ENCODE data around the gene TAF4B. TPM values are rescaled to one million over a fixed set of nuclear protein-coding genes. Genes with fewer than 3 reads are reported as not detected.
A peak's percentile ranks its signal among the peaks of the same experiment; 100 is the strongest.

Gene TAF4B, protein sequence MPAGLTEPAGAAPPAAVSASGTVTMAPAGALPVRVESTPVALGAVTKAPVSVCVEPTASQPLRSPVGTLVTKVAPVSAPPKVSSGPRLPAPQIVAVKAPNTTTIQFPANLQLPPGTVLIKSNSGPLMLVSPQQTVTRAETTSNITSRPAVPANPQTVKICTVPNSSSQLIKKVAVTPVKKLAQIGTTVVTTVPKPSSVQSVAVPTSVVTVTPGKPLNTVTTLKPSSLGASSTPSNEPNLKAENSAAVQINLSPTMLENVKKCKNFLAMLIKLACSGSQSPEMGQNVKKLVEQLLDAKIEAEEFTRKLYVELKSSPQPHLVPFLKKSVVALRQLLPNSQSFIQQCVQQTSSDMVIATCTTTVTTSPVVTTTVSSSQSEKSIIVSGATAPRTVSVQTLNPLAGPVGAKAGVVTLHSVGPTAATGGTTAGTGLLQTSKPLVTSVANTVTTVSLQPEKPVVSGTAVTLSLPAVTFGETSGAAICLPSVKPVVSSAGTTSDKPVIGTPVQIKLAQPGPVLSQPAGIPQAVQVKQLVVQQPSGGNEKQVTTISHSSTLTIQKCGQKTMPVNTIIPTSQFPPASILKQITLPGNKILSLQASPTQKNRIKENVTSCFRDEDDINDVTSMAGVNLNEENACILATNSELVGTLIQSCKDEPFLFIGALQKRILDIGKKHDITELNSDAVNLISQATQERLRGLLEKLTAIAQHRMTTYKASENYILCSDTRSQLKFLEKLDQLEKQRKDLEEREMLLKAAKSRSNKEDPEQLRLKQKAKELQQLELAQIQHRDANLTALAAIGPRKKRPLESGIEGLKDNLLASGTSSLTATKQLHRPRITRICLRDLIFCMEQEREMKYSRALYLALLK
- 10 to 100 TPM; 12.0 to 15.7 (median 12.6) TPM for total RNA-seq
- polyA plus RNA-seq = 10 to 100 TPM in 1 of 2 donors, 1 to 10 TPM in 1; 7.3 to 14.5 TPM
- 52.1 reads per million, percentile 72 among the genes with 10 or more reads in this experiment for total RNA-seq

DNA sequence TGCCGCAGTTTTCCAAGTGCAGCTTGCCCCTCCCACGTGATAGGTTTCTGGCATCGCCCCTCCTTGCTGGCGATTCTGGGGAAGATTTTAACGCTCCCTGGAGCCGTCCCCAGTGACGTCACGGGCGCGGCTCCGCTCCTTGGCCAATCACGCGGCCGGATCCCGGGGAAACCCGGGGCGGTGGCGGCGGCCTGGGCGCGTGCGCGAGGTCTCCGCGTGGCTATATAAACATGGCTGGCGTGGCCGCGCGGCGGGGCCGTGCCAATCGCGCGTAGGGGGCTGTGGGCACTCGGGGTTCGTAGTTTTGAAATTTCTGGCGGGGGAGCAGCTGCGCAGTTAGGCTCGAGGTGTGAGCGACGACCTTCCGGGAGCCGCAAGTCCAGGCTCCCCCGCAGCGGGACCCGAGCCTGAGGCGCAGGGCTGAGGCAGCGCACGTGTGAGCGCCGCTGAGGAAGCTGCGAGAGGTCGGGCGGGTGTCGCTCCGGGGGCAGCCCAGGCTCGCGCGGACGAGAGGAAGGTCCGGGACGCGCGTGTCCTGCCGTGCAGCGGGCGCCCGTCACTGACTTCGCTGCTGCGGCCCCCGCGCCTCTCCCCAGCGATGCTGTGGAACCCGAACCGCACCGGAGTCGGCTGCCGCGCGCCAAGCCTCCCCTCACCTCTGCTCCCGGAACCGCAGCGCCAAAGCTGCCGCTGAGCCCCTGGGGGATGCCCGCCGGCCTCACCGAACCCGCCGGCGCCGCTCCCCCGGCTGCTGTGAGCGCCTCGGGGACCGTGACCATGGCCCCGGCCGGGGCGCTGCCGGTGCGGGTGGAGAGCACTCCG is at the start of gene TAF4B:
Gene TAF4B (plus strand): TSS at position 217 of the 822 bp plus-strand sequence. CDS start 489 bp downstream, at position 706.
- H3K4me3 ChIP-seq (ENCODE audit: low read length) = peak within 1 kb of the TSS; percentile 58
- intact Hi-C loops (cut with micrococcal nuclease) = loop anchor here (1.0 to 10.0 kb wide), 5 partner anchors 11 to 318 kb away; partner anchors contain the start of genes SS18 (in 2 of the 2) and KCTD1 (in 1 of the 2)
- Mint-ChIP-seq H3K27me3 (peaks cover 0 to 5% (median 0%) of the 10 kb centered on the region in 5 donors), H3K4me3 (peak within 1 kb of the TSS; percentile 90 to 97 (median 96)), H3K36me3 (peaks cover 0 to 3% (median 0%) of the 10 kb centered on the region in 5 donors), H3K27ac (peak within 1 kb of the TSS; percentile 87 to 99 (median 98)), H3K9me3 (no peaks in the 10 kb centered on the region), H3K4me1 (peaks cover 18 to 48% (median 36%) of the 10 kb centered on the region in 7 donors)
- H3K27me3 ChIP-seq (ENCODE audit: control insufficient read depth in 2 of 2, insufficient read depth in 2 of 2, low read length in 2 of 2) = no peaks in the 10 kb centered on the region
- DNase-seq (peak; percentile 87 to 98 (median 92)), ATAC-seq (peak; percentile 95)
- H3K9me3 ChIP-seq (ENCODE audit: control insufficient read depth in 2 of 3, low read length in 3 of 3) = no peaks in the 10 kb centered on the region
- ChIA-PET CTCF (interaction anchor here (0.5 to 2.2 kb wide), 3 partner anchors 10 to 279 kb away, joined by 3 to 7 read pairs (median 3); no protein-coding TSS in a partner anchor), POLR2A (interaction anchor here (0.6 to 2.8 kb wide), 4 partner anchors 11 to 135 kb away, joined by 3 to 25 read pairs (median 8); partner anchors contain the start of gene SS18)
- peaks cover 5 to 20% of the 10 kb centered on the region in 2 donors for H3K4me1 ChIP-seq (ENCODE audit: control insufficient read depth in 2 of 2, insufficient read depth in 2 of 2, low read length in 2 of 2)
- peak within 1 kb of the TSS; percentile 86 for H3K27ac ChIP-seq (ENCODE audit: low read depth, low read length)
- H3K36me3 ChIP-seq (ENCODE audit: control insufficient read depth in 2 of 3, insufficient read depth in 3 of 3, low read length in 3 of 3) = peaks cover 0 to 9% (median 0%) of the 10 kb centered on the region in 3 experiments

DNA sequence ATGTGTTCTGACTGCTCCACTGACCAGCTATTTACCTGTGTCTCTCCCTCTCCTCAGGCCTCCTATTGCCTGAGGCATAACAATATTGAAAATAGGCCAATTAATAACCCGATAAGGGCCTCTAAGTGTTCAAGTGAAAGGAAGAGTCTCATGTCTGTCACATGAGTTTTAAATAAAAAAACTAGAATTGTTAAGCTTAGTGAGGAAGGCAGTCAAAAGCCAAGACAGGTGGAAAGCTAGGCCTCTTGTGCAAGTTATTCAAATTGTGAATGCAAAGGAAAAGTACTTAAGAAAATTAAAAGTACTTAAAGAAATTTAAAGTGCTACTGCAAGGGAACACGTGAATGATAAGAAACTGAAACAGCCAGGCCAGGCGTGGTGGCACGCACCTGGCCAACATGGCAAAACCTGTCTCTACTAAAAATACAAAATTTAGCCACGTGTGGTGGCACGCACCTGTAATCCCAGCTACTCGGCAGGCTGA is 44.9 kb upstream of the TAF4B start:
- Mint-ChIP-seq H3K4me1 (peaks cover 0 to 5% (median 0%) of the 10 kb centered on the region in 7 donors), H3K4me3 (no peak overlapping the region), H3K27me3 (no peaks in the 10 kb centered on the region), H3K36me3 (no peaks in the 10 kb centered on the region), H3K27ac (no peak overlapping the region), H3K9me3 (no peaks in the 10 kb centered on the region)
- ATAC-seq (no peak), DNase-seq (no peak)
- Histone ChIP-seq H3K4me1 (ENCODE audit: control insufficient read depth in 2 of 2, insufficient read depth in 2 of 2, low read length in 2 of 2) (no peaks in the 10 kb centered on the region), H3K9me3 (ENCODE audit: control insufficient read depth in 2 of 3, low read length in 3 of 3) (no peaks in the 10 kb centered on the region), H3K27me3 (ENCODE audit: control insufficient read depth in 2 of 2, insufficient read depth in 2 of 2, low read length in 2 of 2) (no peaks in the 10 kb centered on the region), H3K4me3 (ENCODE audit: low read length) (no peak overlapping the region), H3K27ac (ENCODE audit: low read depth, low read length) (no peak overlapping the region), H3K36me3 (ENCODE audit: control insufficient read depth in 2 of 3, insufficient read depth in 3 of 3, low read length in 3 of 3) (no peaks in the 10 kb centered on the region)
- intact Hi-C loops (cut with micrococcal nuclease) = no loop called here
- ChIA-PET POLR2A (interaction anchor here (1.0 kb wide), 1 partner anchor 36 kb away, joined by 4 read pairs; no protein-coding TSS in a partner anchor), CTCF (no interaction called here)

DNA sequence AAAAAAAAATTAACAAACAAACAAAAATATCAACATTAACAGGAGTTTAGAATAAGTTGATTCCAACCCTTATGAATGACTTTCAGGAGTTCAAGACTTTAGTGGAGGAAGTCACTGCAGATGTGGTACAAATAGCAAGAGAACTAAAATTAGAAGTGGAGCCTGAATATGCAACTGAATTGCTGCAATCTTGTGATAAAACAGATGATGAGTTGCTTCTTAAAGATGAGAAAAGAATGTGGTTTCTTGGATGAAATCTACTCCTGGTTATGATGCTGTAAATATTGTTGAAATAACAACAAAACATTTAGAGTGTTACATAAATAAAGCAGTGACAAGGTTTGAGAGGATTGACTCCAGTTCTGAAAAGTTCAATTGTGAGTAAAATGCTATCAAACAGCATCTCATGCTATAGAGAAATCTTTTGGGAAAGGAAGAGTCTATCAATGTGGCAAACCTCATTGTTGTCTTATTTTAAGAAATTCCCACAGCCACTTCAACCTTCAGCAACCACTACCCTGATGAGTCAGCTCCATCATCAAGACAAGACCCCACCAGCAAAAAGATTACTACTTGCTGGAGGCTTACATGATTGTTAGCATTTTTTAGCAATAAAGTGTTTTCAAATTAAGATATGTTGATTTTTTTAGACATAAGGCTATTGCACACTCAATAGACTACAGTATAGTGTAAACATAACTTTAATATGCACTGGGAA is 42.7 kb upstream of the TAF4B start:
- Histone ChIP-seq H3K4me1 (ENCODE audit: control insufficient read depth in 2 of 2, insufficient read depth in 2 of 2, low read length in 2 of 2) (no peaks in the 10 kb centered on the region), H3K27ac (ENCODE audit: low read depth, low read length) (no peak overlapping the region), H3K4me3 (ENCODE audit: low read length) (no peak overlapping the region), H3K27me3 (ENCODE audit: control insufficient read depth in 2 of 2, insufficient read depth in 2 of 2, low read length in 2 of 2) (no peaks in the 10 kb centered on the region), H3K36me3 (ENCODE audit: control insufficient read depth in 2 of 3, insufficient read depth in 3 of 3, low read length in 3 of 3) (no peaks in the 10 kb centered on the region), H3K9me3 (ENCODE audit: control insufficient read depth in 2 of 3, low read length in 3 of 3) (no peaks in the 10 kb centered on the region)
- Mint-ChIP-seq H3K36me3 (no peaks in the 10 kb centered on the region), H3K27ac (no peak overlapping the region), H3K9me3 (peaks cover 0 to 9% (median 0%) of the 10 kb centered on the region in 11 donors), H3K27me3 (no peaks in the 10 kb centered on the region), H3K4me3 (no peak overlapping the region), H3K4me1 (peaks cover 0 to 5% (median 2%) of the 10 kb centered on the region in 7 donors)
- ChIA-PET CTCF (no interaction called here), POLR2A (no interaction called here)
- intact Hi-C loops (cut with micrococcal nuclease) = no loop called here
- no peak for ATAC-seq
- no peak for DNase-seq

DNA sequence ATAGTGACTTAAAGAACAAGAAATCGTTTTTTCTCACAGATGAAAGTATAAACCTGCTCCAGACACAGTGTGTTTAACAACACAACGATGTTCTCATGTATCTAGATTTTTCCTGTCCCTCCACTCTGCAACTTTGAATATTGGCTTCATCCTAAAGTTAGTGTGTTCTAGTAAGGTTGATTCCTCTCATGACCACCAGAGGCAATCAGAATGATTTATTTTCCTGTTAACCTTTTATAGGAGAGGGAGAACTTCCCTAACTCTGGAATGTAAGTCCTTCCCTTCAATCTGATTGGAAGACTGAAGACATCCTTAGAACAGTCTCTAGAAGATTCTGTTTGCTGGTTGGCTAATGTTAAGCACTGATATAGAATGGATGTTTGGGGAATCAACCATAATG is 41.0 kb upstream of the TAF4B start:
- CTCF ChIA-PET = no interaction called here
- H3K27ac Mint-ChIP-seq = no peak overlapping the region

DNA sequence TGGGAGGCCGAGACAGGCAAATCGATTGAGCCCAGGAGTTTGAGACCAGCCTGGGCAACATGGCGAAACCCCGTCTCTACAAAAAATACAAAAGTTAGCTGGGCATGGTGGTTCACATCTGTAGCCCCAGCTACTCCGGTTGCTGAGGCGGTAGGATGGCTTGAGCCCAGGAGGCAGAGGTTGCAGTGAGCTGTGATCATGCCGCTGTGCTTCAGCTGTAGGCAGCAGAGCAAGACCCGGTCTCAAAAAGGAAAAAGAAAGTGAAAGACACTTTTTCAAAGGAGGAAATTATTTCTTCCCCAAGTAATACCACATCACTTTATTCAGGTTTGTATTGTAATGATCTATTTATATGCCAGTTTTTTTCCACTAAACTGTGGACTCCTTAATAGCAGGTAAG is 35.7 kb upstream of the TAF4B start:
- DNase-seq (peak in 8 of 9 donors; percentile 22 to 61 (median 48)), ATAC-seq (peak; percentile 85)
- Mint-ChIP-seq H3K27ac (peak overlapping the region; percentile 87 to 93 (median 92)), H3K9me3 (peaks cover 0 to 9% (median 0%) of the 10 kb centered on the region in 11 donors), H3K36me3 (no peaks in the 10 kb centered on the region), H3K4me3 (peak overlapping the region; percentile 74 to 88 (median 83)), H3K27me3 (no peaks in the 10 kb centered on the region), H3K4me1 (peaks cover 5 to 34% (median 28%) of the 10 kb centered on the region in 7 donors)
- H3K9me3 ChIP-seq (ENCODE audit: control insufficient read depth in 2 of 3, low read length in 3 of 3) = no peaks in the 10 kb centered on the region
- H3K27me3 ChIP-seq (ENCODE audit: control insufficient read depth in 2 of 2, insufficient read depth in 2 of 2, low read length in 2 of 2) = no peaks in the 10 kb centered on the region
- ChIA-PET CTCF (interaction anchor here (0.9 kb wide), 1 partner anchor 16 kb away, joined by 3 read pairs; no protein-coding TSS in a partner anchor), POLR2A (interaction anchor here (1.9 to 2.3 kb wide), 2 partner anchors 17 to 25 kb away, joined by 5 to 16 read pairs; no protein-coding TSS in a partner anchor)
- peak overlapping the region; percentile 26 for H3K4me3 ChIP-seq (ENCODE audit: low read length)
- intact Hi-C loops (cut with micrococcal nuclease) = loop anchor here (1.0 to 2.0 kb wide), 4 partner anchors 24 to 100 kb away; partner anchors contain the start of genes SS18 (in 2 of the 2) and TAF4B (in 2 of the 2)
- H3K36me3 ChIP-seq (ENCODE audit: control insufficient read depth in 2 of 3, insufficient read depth in 3 of 3, low read length in 3 of 3) = no peaks in the 10 kb centered on the region
- peak overlapping the region; percentile 63 for H3K27ac ChIP-seq (ENCODE audit: low read depth, low read length)
- no peaks in the 10 kb centered on the region for H3K4me1 ChIP-seq (ENCODE audit: control insufficient read depth in 2 of 2, insufficient read depth in 2 of 2, low read length in 2 of 2)

More for the DNA sequence above, 41.0 kb upstream of the TAF4B start:
- DNase-seq = no peak
- no peaks in the 10 kb centered on the region for H3K36me3 ChIP-seq (ENCODE audit: control insufficient read depth in 2 of 3, insufficient read depth in 3 of 3, low read length in 3 of 3)
- intact Hi-C loops (cut with micrococcal nuclease) = no loop called here
- Mint-ChIP-seq H3K36me3 (no peaks in the 10 kb centered on the region), H3K4me1 (peaks cover 5 to 18% (median 13%) of the 10 kb centered on the region in 7 donors), H3K27me3 (no peaks in the 10 kb centered on the region), H3K9me3 (peaks cover 0 to 9% (median 0%) of the 10 kb centered on the region in 11 donors), H3K4me3 (no peak overlapping the region)
- H3K4me3 ChIP-seq (ENCODE audit: low read length) = no peak overlapping the region
- no peak for ATAC-seq
- H3K27ac ChIP-seq (ENCODE audit: low read depth, low read length) = no peak overlapping the region
- no peaks in the 10 kb centered on the region for H3K27me3 ChIP-seq (ENCODE audit: control insufficient read depth in 2 of 2, insufficient read depth in 2 of 2, low read length in 2 of 2)
- no peaks in the 10 kb centered on the region for H3K9me3 ChIP-seq (ENCODE audit: control insufficient read depth in 2 of 3, low read length in 3 of 3)
- POLR2A ChIA-PET = interaction anchor here (0.6 kb wide), 1 partner anchor 73 kb away, joined by 6 read pairs; no protein-coding TSS in a partner anchor
- no peaks in the 10 kb centered on the region for H3K4me1 ChIP-seq (ENCODE audit: control insufficient read depth in 2 of 2, insufficient read depth in 2 of 2, low read length in 2 of 2)
